C4-2B (cell line): ENCODE results near the gene CHN1.

Source experiments
- H3K27ac ChIP-seq: fragments of 450-650 bp; 2 replicates; pipeline ENCODE4 v1.5.1; 2017
- ZFX ChIP-seq: fragments of 450-650 bp; IDR thresholded peaks from 2 replicates; pipeline ENCODE4 v1.6.1; 2017
- TF ChIP-seq, protein P1 (sequence below): fragments of 450-650 bp; conservative IDR thresholded peaks from 2 replicates; pipeline ENCODE4 v1.5.1; 2017; ENCODE audit warnings: mild to moderate bottlenecking

The CHN1 gene

DNA sequence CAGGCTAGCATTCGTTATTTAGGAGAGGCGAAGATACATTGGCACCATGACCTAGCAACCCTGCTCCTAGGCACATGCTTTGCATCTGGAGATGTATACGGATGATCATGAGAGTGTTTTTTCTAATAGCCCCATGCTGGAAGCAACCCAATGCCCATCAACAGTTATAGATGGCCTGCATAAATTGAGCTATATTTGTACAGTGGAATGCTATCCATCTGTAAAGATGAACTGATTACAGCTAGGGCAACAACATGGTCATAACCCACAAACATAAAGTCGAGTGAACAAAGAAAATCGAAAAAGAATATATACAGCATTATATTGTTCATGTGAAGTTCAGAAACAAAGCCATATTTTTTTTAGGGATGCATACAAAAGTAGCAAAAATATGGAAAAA is 220.3 kb downstream of the CHN1 start:
- TF ChIP-seq ZFX, result no peak
- TF ChIP-seq, protein P1, sequence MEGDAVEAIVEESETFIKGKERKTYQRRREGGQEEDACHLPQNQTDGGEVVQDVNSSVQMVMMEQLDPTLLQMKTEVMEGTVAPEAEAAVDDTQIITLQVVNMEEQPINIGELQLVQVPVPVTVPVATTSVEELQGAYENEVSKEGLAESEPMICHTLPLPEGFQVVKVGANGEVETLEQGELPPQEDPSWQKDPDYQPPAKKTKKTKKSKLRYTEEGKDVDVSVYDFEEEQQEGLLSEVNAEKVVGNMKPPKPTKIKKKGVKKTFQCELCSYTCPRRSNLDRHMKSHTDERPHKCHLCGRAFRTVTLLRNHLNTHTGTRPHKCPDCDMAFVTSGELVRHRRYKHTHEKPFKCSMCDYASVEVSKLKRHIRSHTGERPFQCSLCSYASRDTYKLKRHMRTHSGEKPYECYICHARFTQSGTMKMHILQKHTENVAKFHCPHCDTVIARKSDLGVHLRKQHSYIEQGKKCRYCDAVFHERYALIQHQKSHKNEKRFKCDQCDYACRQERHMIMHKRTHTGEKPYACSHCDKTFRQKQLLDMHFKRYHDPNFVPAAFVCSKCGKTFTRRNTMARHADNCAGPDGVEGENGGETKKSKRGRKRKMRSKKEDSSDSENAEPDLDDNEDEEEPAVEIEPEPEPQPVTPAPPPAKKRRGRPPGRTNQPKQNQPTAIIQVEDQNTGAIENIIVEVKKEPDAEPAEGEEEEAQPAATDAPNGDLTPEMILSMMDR, result no peak
- no peak overlapping the region for H3K27ac ChIP-seq

DNA sequence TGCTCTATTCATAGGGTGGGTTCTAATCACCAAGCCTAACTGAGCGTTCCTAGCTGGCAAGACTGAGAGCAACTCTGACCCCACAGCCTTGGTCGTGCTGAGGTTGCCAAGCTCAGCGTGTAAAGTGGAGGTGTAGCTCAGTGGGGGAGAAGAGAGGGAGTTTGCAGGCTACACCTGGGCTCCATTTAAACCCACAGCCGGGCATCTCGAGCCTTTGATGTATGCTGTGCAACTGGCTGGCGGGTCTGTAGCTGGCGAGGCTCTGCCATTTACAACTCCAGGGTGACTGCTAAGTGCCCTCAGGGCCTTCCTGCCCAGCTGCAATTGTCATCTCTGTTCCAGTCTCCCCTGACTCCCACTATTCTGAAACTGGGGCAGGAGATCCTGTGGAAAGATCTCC is 220.9 kb downstream of the CHN1 start:
- no peak for TF ChIP-seq ZFX
- TF ChIP-seq, protein P1, result no peak
- no peak overlapping the region for H3K27ac ChIP-seq

DNA sequence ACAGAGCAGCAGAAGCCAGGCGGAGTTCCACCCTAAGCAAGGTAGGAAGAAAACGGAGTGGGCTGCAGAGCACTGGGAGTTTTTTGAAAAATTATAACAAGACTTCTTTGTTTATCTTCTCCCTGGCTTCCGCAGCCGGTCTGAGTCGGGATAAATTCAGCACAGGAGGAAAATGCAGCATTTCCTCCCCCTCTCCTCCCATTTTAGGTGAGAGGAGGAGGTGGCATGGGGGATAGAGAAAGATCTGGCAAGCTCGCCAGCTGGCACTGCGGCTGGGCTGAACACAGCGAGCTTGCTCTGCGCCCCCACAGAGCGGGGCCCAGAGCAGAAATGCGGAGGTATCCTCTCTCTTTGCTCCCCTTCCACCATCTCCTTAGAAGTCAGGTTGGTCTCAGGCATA is 223.2 kb downstream of the CHN1 start:
- no peak overlapping the region for H3K27ac ChIP-seq
- no peak for TF ChIP-seq ZFX
- TF ChIP-seq, protein P1, result no peak

DNA sequence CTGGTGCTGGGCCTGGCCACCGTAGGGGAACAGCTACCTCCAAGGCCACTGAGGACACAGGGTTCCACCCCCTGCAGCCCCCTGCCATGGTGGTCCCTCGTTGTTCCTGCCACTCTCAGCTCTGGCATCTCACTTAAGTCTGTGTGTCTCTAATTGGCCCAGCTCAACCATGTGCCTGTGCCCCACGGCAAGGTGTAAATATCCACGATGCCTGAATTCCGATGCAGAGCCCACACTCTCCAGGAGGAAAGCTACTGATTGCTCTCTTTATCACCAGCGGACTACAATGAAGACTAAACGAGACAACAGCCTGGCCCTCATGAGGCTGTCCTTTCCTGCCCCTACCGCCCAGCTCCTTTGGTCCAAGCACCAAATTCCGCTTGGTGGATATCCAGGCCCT is 223.9 kb downstream of the CHN1 start:
- H3K27ac ChIP-seq, result no peak overlapping the region
- no peak for TF ChIP-seq ZFX
- TF ChIP-seq, protein P1, result no peak

DNA sequence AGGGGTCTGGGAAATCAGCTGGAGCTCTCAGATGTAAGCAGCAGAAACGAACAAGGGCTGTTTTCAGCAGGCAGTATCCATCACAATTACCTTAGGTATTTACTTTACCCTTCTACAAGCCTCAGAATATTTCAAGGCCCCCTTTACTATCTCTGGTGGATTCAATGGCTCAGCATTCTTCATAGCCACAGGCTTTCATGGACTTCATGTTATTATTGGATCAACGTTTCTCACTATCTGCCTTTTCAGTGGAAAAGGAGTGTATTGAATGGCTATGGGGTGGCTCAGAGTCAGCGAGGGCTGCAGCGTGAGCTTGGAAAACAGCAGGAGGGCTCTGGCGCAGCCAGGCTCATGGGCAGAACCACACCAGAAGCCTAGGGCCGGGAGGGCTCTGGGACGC is 224.3 kb downstream of the CHN1 start:
- H3K27ac ChIP-seq, result no peak overlapping the region
- TF ChIP-seq, protein P1, result no peak
- TF ChIP-seq ZFX, result no peak

DNA sequence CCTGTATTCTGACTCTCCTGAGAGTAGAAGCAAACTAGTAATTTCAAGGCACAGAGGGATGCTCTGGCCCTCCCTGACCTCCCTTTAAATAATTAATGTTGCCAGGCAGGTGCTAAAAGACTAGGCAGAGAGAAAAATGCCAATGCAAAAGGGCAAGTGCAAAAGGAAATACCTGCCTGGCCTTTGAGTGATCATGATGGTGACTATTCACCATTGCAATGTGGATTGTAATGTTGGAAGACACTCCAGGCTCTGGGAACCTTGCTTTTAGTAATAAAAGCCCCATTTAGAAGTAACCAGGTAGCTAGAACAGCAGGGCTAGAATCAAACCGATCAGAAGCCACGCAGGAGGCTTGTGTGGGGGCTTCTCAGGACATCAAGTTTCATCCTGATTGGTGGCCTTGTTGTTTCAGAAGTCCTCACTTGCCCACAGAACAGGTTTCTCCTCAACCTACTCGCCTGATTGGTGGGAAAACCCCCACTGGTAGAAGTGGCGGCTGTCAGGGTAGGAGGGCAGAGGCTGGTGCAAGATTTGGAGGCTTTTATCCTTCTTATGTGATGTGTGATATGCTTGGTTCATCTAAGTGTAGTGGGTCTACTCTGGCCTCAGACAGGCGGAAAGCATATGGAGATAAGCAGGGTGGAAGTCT is 224.9 kb downstream of the CHN1 start:
- TF ChIP-seq, protein P1, result no peak
- no peak for TF ChIP-seq ZFX
- H3K27ac ChIP-seq, result no peak overlapping the region

DNA sequence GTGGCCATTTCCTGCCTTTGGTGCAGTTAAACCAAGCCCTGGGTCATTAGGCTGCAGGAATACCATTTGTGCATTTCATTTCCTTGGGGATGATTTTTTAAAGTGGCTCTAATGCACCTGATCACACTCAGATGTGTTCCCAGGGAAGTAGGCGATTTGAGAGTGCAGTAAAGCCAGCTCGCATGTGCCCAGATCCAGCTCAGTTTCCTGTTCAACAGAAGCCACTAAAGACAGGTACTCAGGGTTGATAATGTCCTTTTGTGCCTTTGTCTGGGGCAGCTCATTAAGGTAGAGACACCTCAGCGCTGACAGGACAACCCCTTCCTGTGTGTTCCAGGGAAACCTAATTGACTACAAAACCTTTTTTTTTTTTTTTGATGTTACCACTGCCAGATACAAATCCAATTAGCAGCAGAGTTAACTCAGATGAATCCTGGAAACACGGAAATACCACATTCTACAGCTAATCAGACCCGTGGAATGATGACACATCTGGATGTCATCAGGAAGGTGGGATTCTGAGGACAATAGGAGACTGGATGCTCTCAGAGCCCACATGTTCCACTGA is 225.7 kb downstream of the CHN1 start:
- H3K27ac ChIP-seq, result no peak overlapping the region
- TF ChIP-seq, protein P1, result no peak
- TF ChIP-seq ZFX, result no peak
